NT2/D1 (cell line): ENCODE results near the gene CDHR4.

Experiments used
- SUZ12 ChIP-seq: IDR thresholded peaks from 2 replicates; pipeline ENCODE4 v1.6.1; 2011; ENCODE audit not compliant: insufficient read length, insufficient read depth; ENCODE audit errors: extremely low read depth
- YY1 ChIP-seq: IDR thresholded peaks from 2 replicates; pipeline ENCODE4 v1.6.1; 2011; ENCODE audit not compliant: insufficient read length, insufficient read depth

DNA sequence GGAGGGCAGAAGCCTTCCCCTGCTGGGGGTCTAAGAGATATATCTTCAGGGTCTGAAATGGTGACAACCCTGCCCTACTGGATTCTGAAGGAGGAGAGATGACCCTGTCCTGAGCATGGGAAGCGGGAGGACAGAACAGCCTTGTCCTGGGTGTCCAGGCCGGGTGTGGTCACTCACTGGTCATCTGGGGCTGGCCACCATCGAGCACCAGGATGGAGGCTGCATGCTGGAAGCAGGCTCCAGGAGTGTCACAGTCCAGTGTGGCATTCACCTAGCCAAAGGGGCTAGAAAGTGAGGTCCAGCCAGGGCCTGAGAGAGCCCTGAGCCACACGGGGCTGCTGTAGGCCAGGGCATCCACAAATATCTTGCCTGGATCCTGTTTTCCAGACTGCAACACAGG lies 5.2 kb downstream of the CDHR4 start:
- TF ChIP-seq YY1: no peak
- TF ChIP-seq SUZ12: no peak
